Muscle layer of colon (tissue), 2 donors: Measurements from ENCODE around the gene ANKRD18A.
"Not testable (repeated sequence)": the region's sequence is repeated elsewhere in the genome, so short reads cannot be mapped to it uniquely, and the experiment has no call there.

ENCODE experiments used
- H3K27ac ChIP-seq: one replicate; pipeline ENCODE4 v1.7.0; 2013; ENCODE audit warnings: low read depth, mild to moderate bottlenecking, low read length, moderate library complexity
- H3K27me3 ChIP-seq, 2 donors: one replicate each; pipeline ENCODE4 v1.7.0; 2013; ENCODE audit warnings: low read length in 2 of 2, mild to moderate bottlenecking in 2 of 2; ENCODE audit not compliant: insufficient read depth in 2 of 2, control insufficient read depth in 1 of 2
- H3K36me3 ChIP-seq: one replicate; pipeline ENCODE4 v1.7.0; 2013; ENCODE audit warnings: mild to moderate bottlenecking, low read length; ENCODE audit not compliant: insufficient read depth
- H3K4me1 ChIP-seq: one replicate; pipeline ENCODE4 v1.7.0; 2013; ENCODE audit warnings: mild to moderate bottlenecking, low read length; ENCODE audit not compliant: insufficient read depth
- H3K4me3 ChIP-seq, 2 donors: one replicate each; pipeline ENCODE4 v1.7.0; 2013; ENCODE audit warnings: low read length in 2 of 2, low read depth in 1 of 2, mild to moderate bottlenecking in 1 of 2, moderate library complexity in 1 of 2
- H3K9ac ChIP-seq: one replicate; pipeline ENCODE4 v1.7.0; 2013; ENCODE audit warnings: low read length
- H3K9me3 ChIP-seq: one replicate; pipeline ENCODE4 v1.7.0; 2013; ENCODE audit warnings: mild to moderate bottlenecking, low read length
- donor health status: abdominal sarcoma.
- donor health status: Adenocarcinoma of cecum.

ANKRD18A gene

DNA sequence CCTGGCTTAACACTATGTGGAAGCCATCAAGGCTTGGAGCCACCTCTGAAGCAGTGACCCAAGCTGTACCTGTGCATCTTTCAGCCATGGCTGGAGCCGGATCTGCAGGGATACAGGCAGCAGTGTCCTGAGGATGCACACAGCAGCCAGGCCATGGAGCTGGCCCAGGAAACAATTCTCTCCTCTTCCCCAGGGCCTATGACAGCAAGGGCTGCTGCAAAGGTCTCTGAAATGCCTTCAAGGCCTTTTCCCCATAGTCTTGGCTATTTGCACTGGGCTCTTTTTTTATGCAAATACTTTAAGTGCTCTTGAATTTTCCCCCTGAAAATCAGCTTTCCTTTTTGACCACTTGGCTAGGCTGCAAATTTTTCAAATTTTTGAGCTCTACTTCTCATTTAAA lies 56.5 kb downstream of the ANKRD18A start:
- not testable (repeated sequence) for H3K9me3 ChIP-seq, H3K27me3 ChIP-seq, H3K9ac ChIP-seq, H3K4me3 ChIP-seq, H3K36me3 ChIP-seq, H3K4me1 ChIP-seq, H3K27ac ChIP-seq

DNA sequence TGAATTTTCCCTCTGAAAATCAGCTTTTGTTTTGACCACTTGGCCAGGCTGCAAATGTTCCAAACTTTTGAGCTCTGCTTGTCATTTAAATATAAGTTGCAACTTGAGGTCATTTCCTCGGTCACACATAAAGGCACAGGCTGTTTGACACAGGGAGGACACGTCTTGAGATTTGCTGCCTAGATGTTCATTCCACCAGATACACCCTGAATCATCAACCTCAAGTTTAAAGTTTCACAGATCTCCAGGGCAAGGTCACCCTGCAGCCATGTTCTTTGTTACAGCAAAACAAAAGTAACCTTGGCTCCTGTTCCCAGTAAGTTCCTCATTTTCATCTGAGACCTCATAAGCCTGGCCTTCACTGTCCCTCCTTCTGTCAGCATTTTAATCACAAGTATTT lies 59.3 kb downstream of the ANKRD18A start:
- H3K4me1 ChIP-seq, H3K27ac ChIP-seq, H3K9ac ChIP-seq, H3K27me3 ChIP-seq, H3K9me3 ChIP-seq, H3K4me3 ChIP-seq, H3K36me3 ChIP-seq: not testable (repeated sequence)

DNA sequence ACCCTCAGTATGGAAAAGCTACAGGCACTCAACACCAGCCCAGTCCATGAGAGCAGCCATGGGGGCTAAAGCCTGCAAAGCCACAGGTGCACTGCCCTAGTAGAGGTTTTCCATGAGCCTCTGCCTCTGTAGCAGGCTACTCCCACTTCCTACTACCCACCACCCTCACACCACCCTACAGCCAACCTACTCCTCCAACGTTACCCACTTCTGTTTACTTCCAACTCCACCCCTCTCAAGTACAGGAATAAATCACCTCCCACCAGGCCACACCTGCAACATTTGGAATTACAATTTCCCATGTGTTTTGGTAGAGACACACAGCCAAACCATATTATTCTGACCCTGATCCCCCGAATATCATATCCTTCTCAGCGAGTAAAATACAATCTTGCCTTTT lies 61.2 kb downstream of the ANKRD18A start:
- not testable (repeated sequence) for H3K4me1 ChIP-seq, H3K9ac ChIP-seq, H3K9me3 ChIP-seq, H3K36me3 ChIP-seq, H3K27me3 ChIP-seq, H3K4me3 ChIP-seq, H3K27ac ChIP-seq

DNA sequence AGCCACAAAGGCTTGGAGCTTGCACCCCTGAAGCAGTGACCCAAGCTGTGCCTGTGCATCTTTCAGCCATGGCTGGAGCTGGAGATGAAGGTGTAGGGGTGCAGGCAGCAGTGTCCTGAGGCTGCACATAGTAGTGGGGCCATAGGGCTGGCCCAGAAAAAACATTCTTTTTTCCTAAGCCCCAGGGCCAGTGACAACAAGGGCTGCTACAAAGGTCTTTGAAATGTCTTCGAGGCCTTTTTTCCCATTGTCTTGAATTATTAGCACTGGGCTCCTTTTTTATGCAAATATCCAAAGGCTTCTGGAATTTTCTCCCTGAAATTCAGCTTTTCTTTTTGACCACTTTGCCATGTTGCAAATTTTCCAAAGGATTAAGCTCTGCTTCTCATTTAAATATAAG lies 62.6 kb downstream of the ANKRD18A start:
- H3K36me3 ChIP-seq, H3K9me3 ChIP-seq, H3K9ac ChIP-seq: not testable (repeated sequence)

DNA sequence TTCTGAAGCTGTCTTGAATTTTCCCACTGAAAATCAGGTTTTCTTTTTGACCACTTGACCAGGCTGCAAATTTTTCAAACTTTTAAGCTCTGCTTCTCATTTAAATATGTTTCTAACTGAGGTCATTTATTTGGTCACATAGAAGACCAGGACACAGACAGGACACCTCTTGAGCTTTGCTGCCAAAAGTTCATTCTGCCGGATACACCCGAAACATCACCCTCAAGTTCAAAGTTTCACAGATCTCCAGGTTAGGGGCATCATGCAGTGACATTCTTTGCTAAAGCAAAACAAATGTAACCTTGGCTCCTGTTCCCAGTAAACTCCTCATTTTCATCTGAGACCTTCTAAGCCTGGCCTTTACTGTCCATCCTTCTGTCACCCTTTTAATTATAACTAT lies 65.4 kb downstream of the ANKRD18A start:
- not testable (repeated sequence) for H3K27ac ChIP-seq, H3K4me1 ChIP-seq, H3K9ac ChIP-seq, H3K4me3 ChIP-seq, H3K27me3 ChIP-seq, H3K9me3 ChIP-seq, H3K36me3 ChIP-seq

More for the DNA sequence above, 62.6 kb downstream of the ANKRD18A start:
- H3K4me3 ChIP-seq, H3K4me1 ChIP-seq, H3K27ac ChIP-seq, H3K27me3 ChIP-seq: not testable (repeated sequence)

DNA sequence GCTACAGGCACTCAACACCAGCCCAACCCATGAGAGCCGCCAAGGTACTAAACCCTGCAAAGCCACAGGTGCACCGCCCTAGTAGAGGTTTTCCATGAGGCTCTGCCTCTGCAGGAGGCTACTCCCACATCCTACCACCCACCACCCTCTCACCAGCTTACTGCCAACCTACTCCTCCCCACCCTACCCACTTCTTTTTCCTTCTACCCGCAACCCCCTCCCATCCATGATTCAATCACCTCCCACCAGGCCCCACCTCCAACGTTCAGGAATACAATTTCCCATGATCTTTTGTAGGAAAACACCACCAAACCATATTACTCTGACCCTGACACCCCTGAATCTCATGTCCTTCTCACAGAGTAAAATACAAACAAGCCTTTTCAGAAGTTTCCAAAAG lies 67.4 kb downstream of the ANKRD18A start:
- not testable (repeated sequence) for H3K9ac ChIP-seq, H3K4me1 ChIP-seq, H3K27ac ChIP-seq, H3K36me3 ChIP-seq, H3K4me3 ChIP-seq, H3K27me3 ChIP-seq, H3K9me3 ChIP-seq

DNA sequence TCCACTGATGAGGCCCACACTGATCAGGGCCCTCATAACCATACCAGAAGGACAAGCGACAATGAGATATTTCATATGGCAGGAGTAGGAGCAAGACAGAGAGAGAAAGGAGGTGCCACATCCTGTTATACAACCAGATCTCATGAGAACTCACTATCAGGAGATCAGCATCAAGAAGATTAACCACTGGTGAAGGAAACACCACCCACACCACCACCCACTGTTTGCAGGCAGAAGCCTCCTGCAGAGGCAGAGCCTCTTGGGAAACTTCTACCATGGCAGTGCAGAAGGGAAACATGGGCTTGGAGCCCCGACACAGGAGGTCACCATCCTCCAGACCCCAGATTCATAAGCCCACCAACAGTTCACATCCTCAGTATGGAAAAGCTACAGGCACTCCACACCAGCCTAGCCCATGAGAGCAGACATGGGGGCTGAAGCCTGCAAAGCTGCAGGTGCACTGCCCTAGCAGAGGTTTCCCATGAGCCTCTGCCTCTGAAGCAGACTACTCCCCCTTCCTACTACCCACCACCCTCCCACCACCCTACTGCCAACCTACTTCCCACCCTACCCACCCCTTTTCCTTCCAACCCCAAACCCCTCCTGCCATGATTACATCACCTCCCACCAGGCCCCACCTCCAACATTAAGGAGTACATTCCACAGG lies 73.8 kb downstream of the ANKRD18A start:
- H3K36me3 ChIP-seq, H3K27me3 ChIP-seq, H3K27ac ChIP-seq, H3K4me3 ChIP-seq, H3K9me3 ChIP-seq, H3K4me1 ChIP-seq, H3K9ac ChIP-seq: not testable (repeated sequence)

DNA sequence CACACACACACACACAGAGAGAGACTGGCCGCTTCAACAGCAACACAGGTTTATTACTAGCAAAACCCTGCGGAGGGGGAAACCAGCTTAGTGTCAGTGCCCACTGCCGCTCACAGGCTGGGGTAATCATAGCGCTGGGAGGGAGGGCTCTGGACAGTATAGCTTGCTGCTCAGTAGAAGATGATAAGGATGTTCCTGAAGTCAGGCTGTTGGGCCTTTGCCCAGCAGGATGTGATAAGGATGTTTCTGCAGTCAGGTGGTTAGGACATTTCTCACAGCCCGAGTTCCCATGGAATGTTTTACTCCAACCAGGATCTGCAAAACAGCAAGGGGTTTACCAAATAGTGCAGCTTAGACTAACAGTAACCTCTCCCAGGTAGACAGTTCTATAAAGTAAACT lies 79.9 kb downstream of the ANKRD18A start:
- H3K4me1 ChIP-seq, H3K4me3 ChIP-seq, H3K36me3 ChIP-seq, H3K27ac ChIP-seq, H3K9ac ChIP-seq, H3K27me3 ChIP-seq, H3K9me3 ChIP-seq: not testable (repeated sequence)

DNA sequence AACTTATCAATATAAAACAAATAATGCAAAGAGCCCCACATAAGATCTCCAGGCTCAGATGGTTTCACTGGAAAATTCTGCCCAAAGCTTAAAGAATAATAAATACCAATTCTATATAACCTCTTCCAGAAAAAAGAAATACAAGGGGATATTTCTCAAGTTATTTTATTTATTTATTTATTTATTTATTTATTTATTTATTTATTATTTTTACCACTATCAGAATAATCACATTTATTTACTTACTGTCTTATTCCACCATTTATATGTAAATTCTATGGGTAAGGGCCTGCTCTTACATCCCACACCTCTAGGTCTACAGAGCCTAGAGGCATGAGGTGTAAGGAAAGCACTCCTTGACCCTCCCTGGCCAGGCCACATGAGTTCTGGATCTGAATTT lies 91.1 kb downstream of the ANKRD18A start:
- no peak overlapping the region for H3K4me3 ChIP-seq
- no peak overlapping the region for H3K27ac ChIP-seq
- H3K9ac ChIP-seq: no peak overlapping the region
- H3K4me1 ChIP-seq: no peaks in the 10 kb centered on the region
- no peaks in the 10 kb centered on the region for H3K27me3 ChIP-seq
- no peaks in the 10 kb centered on the region for H3K9me3 ChIP-seq
- no peaks in the 10 kb centered on the region for H3K36me3 ChIP-seq

DNA sequence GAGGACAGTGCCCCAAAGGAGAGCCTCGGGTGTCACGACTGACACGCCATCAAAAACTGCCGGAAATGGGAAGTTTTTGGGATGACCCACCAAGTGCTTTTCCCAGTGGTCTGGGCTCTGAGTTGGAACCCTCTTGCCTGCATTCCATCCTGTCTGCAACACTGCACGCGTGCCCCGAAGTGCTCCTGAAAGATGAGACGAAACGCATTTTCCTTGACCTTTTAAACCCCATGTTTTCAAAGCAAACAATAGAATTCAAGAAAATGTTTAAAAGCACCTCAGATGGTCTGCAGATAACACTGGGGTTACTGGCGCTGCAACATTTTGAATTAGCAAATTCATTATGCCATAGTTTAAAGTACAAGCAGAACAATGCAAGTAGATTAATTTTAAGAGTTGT lies 92.9 kb downstream of the ANKRD18A start:
- H3K9ac ChIP-seq: no peak overlapping the region
- H3K4me1 ChIP-seq: no peaks in the 10 kb centered on the region

DNA sequence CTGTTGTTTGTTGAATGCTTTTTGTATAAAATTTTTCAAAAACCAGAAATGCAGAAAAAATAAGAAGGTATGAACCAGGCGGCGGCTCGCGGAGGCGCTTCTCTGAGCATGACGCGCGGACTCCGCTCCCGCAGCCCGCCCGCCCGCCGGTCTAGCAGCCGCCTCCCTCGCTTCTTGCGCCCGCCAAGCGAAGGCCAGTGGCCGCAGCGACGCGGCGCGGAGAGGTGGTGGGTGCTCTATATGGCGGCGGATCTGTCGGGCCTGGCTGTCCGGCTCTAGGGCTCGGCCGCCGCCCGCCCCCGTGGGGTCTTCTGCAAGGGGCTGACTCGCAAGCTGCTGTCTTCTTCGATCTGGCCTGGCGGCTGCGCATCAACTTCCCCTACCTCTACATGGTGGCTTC lies 93.8 kb downstream of the ANKRD18A start:
- H3K27me3 ChIP-seq: no peaks in the 10 kb centered on the region
- H3K27ac ChIP-seq: no peak overlapping the region
- H3K4me3 ChIP-seq: no peak overlapping the region
- no peaks in the 10 kb centered on the region for H3K4me1 ChIP-seq
- no peaks in the 10 kb centered on the region for H3K36me3 ChIP-seq
- no peaks in the 10 kb centered on the region for H3K9me3 ChIP-seq
- no peak overlapping the region for H3K9ac ChIP-seq

More for the DNA sequence above, 92.9 kb downstream of the ANKRD18A start:
- Histone ChIP-seq H3K4me3 (no peak overlapping the region), H3K27ac (no peak overlapping the region), H3K9me3 (no peaks in the 10 kb centered on the region), H3K27me3 (no peaks in the 10 kb centered on the region), H3K36me3 (no peaks in the 10 kb centered on the region)

DNA sequence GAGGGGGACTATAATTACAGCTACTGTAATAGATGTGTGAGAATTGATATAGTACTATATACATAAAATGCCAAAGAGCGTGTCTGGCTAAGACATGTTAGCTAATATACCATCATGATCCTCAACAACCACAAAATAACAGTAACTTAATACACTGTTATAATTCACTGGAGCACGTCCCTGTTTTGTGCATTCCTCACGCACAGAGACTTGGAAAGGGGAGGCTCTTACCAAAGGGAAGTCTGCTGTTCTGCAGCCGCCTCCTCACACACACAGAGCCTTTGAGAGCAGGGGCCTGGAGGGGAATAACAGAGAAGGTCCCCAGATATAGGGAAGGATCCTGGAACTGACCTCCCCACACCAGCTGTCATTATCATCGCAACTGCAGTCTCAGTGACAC lies 97.3 kb downstream of the ANKRD18A start:
- no peak overlapping the region for H3K4me3 ChIP-seq
- no peaks in the 10 kb centered on the region for H3K36me3 ChIP-seq
- no peaks in the 10 kb centered on the region for H3K27me3 ChIP-seq
- H3K4me1 ChIP-seq: no peaks in the 10 kb centered on the region
- no peak overlapping the region for H3K27ac ChIP-seq
- no peak overlapping the region for H3K9ac ChIP-seq
- no peaks in the 10 kb centered on the region for H3K9me3 ChIP-seq
